ENCODE measurements around the gene OR52B2. TPM values are rescaled to one million over a fixed set of nuclear protein-coding genes. Genes with fewer than 3 reads are reported as not detected.

The OR52B2 gene
- total and polyA plus RNA-seq, 2 of the 8 experiments (the other 6 are each of a cell fraction or from before 2014, with no cell fraction given), result 0.15 TPM; not detected in 1

GRCh38 chr11:6217722-6218121 is 47.6 kb upstream of the OR52B2 start:
- no peak for DNase-seq (ENCODE audit: low read depth in 1 of 2, low spot score in 2 of 2)
- Histone ChIP-seq H3K23ac (ENCODE audit: insufficient read length) (no peak overlapping the region), H3K18ac (ENCODE audit: extremely low read depth, low read length) (no peak overlapping the region), H3K79me1 (ENCODE audit: low read depth, low read length) (no peaks in the 10 kb centered on the region), H3K9ac (replicated peaks in 1 of 4; ENCODE audit: extremely low read depth in 1 of 4, low read depth in 3 of 4, low read length in 3 of 4) (no peak overlapping the region), H3K4me1 (replicated peaks in 1 of 4; ENCODE audit: control insufficient read depth in 3 of 4, insufficient read depth in 4 of 4, low read length in 3 of 4) (no peaks in the 10 kb centered on the region), H2AFZ (ENCODE audit: low read length) (no peak overlapping the region), H3K9me3 (ENCODE audit: insufficient read depth in 2 of 2, low read depth in 1 of 2, low read length in 1 of 2) (no peaks in the 10 kb centered on the region), H4K5ac (ENCODE audit: insufficient read length, low read depth, low read length) (no peak overlapping the region), H3K27me3 (replicated peaks in 1 of 4; ENCODE audit: control insufficient read depth in 3 of 4, extremely low read depth in 1 of 4, insufficient read depth in 3 of 4, low read length in 3 of 4) (no peaks in the 10 kb centered on the region), H2AK5ac (ENCODE audit: low read depth, low read length) (no peak overlapping the region), H4K20me1 (replicated peaks in 1 of 2; ENCODE audit: control insufficient read depth in 1 of 2, insufficient read depth in 2 of 2, low read length in 2 of 2) (peaks cover 2% of the 10 kb centered on the region in 2 experiments), H3K14ac (ENCODE audit: insufficient read length) (no peak overlapping the region), H4K91ac (replicated peaks; ENCODE audit: insufficient read length, low read length) (no peak overlapping the region), H4K8ac (ENCODE audit: extremely low read depth, insufficient read depth, low read length) (no peak overlapping the region), H3K23me2 (ENCODE audit: low read depth, low read length) (no peaks in the 10 kb centered on the region; the same call in 1 of the 2 replicates), H3K4ac (replicated peaks; ENCODE audit: insufficient read length, low read depth, low read length) (no peak overlapping the region), H2BK15ac (ENCODE audit: low read length) (no peak overlapping the region), H3K36me3 (ENCODE audit: control insufficient read depth in 2 of 4, insufficient read depth in 4 of 4, low read length in 3 of 4) (peaks cover 2 to 32% (median 28%) of the 10 kb centered on the region in 4 experiments; a peak in 7 of 8 replicates), H3K56ac (replicated peaks; ENCODE audit: insufficient read length, low read depth, low read length) (no peak overlapping the region), H3K4me3 (ENCODE audit: extremely low read depth in 1 of 4, insufficient read depth in 2 of 4, low read depth in 3 of 4, low read length in 4 of 4) (no peak overlapping the region), H2BK120ac (replicated peaks; ENCODE audit: low read depth, low read length) (no peak overlapping the region), H2BK20ac (ENCODE audit: low read length) (no peak overlapping the region), H3K79me2 (ENCODE audit: control insufficient read depth in 1 of 2, insufficient read depth in 2 of 2, low read length in 2 of 2) (no peaks in the 10 kb centered on the region), H3K27ac (ENCODE audit: low read depth, low read length) (no peak overlapping the region), H3K4me2 (ENCODE audit: insufficient read depth in 1 of 2, low read depth in 2 of 2, low read length in 2 of 2) (no peak overlapping the region), H2BK5ac (ENCODE audit: low read depth, low read length) (no peak overlapping the region), H2BK12ac (ENCODE audit: low read depth, low read length) (no peak overlapping the region)
- CTCF ChIA-PET (ENCODE audit: partially characterized antibody), result interaction anchor here (1.0 to 1.3 kb wide), 5 partner anchors 33 to 195 kb away, joined by 3 read pairs; no protein-coding TSS in a partner anchor
- WGBS, 2 experiments (ENCODE audit: extremely low coverage in 1 of 2, insufficient coverage in 1 of 2, insufficient read length in 1 of 2, insufficient replicate concordance in 2 of 2, low coverage in 1 of 2, low lambda C conversion rate in 2 of 2, missing lambda C conversion rate in 1 of 2), result 92% methylated on average over 15 of the region's 19 CpGs; no CpG with 5 or more reads in 1 of the 2 experiments
- POLR2A ChIA-PET (ENCODE audit: partially characterized antibody), result no interaction called here
- no peak for FAIRE-seq
- TF ChIP-seq BACH1 (IDR thresholded peaks at IDR 0.05; ENCODE audit: low read length) (no peak), NANOG (IDR thresholded peaks at IDR 0.05; ENCODE audit: insufficient read depth, low read depth, low read length, poor library complexity, severe bottlenecking) (no peak), KDM5A (IDR thresholded peaks at IDR 0.05; ENCODE audit: low read length) (no peak)
